IMR-90 (cell line): ENCODE measurements around the gene SUV39H2. TPM values are rescaled to one million over a fixed set of nuclear protein-coding genes. Genes with fewer than 3 reads are reported as not detected.
A peak's percentile ranks its signal among the peaks of the same experiment; 100 is the strongest.

Experiments used
- ATAC-seq: fragments of 200-7000 bp; cut with Tn5 transposase; 2 replicates; pipeline ENCODE4 v1.9.1; 2020; ENCODE audit warnings: low read depth, mild to moderate bottlenecking, moderate library complexity
- BruUV-seq: library from RNA; stranded (reverse); fragments of 400-500 nt; replicated peaks from 2 replicates; lab custom pipeline; 2021; lab: Mats Ljungman, UMichigan
- CTCF ChIA-PET: fragments of 300-600 bp; formaldehyde crosslinking; extraction: SDS; loops from one replicate; lab custom pipeline; 2021; ENCODE audit warnings: antibody characterized with exemption; lab: Yijun Ruan, JAX
- POLR2A ChIA-PET: fragments of 300-600 bp; sonication (Branson Sonifier 250); formaldehyde crosslinking; loops from one replicate; lab custom pipeline; 2022; ENCODE audit warnings: antibody characterized with exemption; ENCODE audit not compliant: unreplicated experiment; lab: Charles Lee
- DNase-seq: peaks from one replicate; pipeline ENCODE4 v3.0.0; 2013
- H2AFZ ChIP-seq: replicated peaks from 2 replicates; pipeline ENCODE3; 2013; ENCODE audit warnings: low read length, mild to moderate bottlenecking; ENCODE audit not compliant: poor library complexity
- H2AK5ac ChIP-seq: 2 replicates; pipeline ENCODE4 v1.6.1; 2013; ENCODE audit warnings: low read depth, low read length, inconsistent platforms
- H2AK9ac ChIP-seq: replicated peaks from 2 replicates; pipeline ENCODE3; 2013; ENCODE audit warnings: mild to moderate bottlenecking, low read depth, low read length, moderate library complexity; ENCODE audit not compliant: poor library complexity
- H2BK120ac ChIP-seq: 2 replicates; pipeline ENCODE4 v1.6.1; 2013; ENCODE audit warnings: low read depth, low read length, inconsistent platforms
- H2BK15ac ChIP-seq: 3 replicates; pipeline ENCODE4 v1.6.1; 2013; ENCODE audit warnings: low read depth, low read length, inconsistent platforms
- H2BK20ac ChIP-seq: 2 replicates; pipeline ENCODE4 v1.6.1; 2013; ENCODE audit warnings: low read depth, mild to moderate bottlenecking, inconsistent platforms, low read length, moderate library complexity
- H2BK5ac ChIP-seq: 2 replicates; pipeline ENCODE4 v1.6.1; 2013; ENCODE audit warnings: mild to moderate bottlenecking, low read depth, low read length, inconsistent platforms; ENCODE audit not compliant: poor library complexity, severe bottlenecking
- H3K14ac ChIP-seq: replicated peaks from 2 replicates; pipeline ENCODE4 v1.6.1; 2013; ENCODE audit warnings: low read depth, low read length, inconsistent platforms
- H3K18ac ChIP-seq: 2 replicates; pipeline ENCODE4 v1.6.1; 2013; ENCODE audit warnings: low read depth, low read length, control low read depth
- H3K23ac ChIP-seq: 2 replicates; pipeline ENCODE4 v1.6.1; 2013; ENCODE audit warnings: low read depth, low read length, inconsistent platforms
- H3K27ac ChIP-seq: 2 replicates; pipeline ENCODE4 v1.5.1; 2013; ENCODE audit warnings: mild to moderate bottlenecking, control low read depth, low read length; ENCODE audit not compliant: insufficient read depth
- H3K27me3 ChIP-seq: 2 replicates; pipeline ENCODE4 v1.6.1; 2013; ENCODE audit warnings: low read length; ENCODE audit not compliant: control insufficient read depth, insufficient read depth
- H3K36me3 ChIP-seq: 2 replicates; pipeline ENCODE4 v1.6.1; 2013; ENCODE audit warnings: low read length, mixed read lengths; ENCODE audit not compliant: control insufficient read depth, insufficient read depth
- H3K4ac ChIP-seq: 2 replicates; pipeline ENCODE4 v1.6.1; 2013; ENCODE audit warnings: low read depth, low read length, inconsistent platforms
- H3K4me1 ChIP-seq: 2 replicates; pipeline ENCODE4 v1.6.1; 2013; ENCODE audit warnings: low read length, mixed read lengths; ENCODE audit not compliant: control insufficient read depth, insufficient read depth
- H3K4me2 ChIP-seq: 2 replicates; pipeline ENCODE4 v1.6.1; 2013; ENCODE audit warnings: low read depth, mild to moderate bottlenecking, control low read depth, low read length, moderate library complexity
- H3K4me3 ChIP-seq: 2 replicates; pipeline ENCODE4 v1.5.1; 2013; ENCODE audit warnings: low read depth, mild to moderate bottlenecking, control low read depth, low read length, moderate library complexity; ENCODE audit not compliant: insufficient read depth
- H3K56ac ChIP-seq: 2 replicates; pipeline ENCODE4 v1.6.1; 2013; ENCODE audit warnings: low read length, inconsistent platforms; ENCODE audit not compliant: insufficient read depth; ENCODE audit errors: extremely low read depth
- H3K79me1 ChIP-seq, 2 experiments: 2 replicates each; pipeline ENCODE4 v1.6.1; 2013; ENCODE audit warnings: low read length in 2 of 2, inconsistent platforms in 1 of 2, low read depth in 1 of 2
- H3K9ac ChIP-seq: 2 replicates; pipeline ENCODE4 v1.6.1; 2013; ENCODE audit warnings: low read depth, low read length, control low read depth
- H3K9me1 ChIP-seq: 2 replicates; pipeline ENCODE4 v1.6.1; 2013; ENCODE audit warnings: low read length, inconsistent platforms; ENCODE audit not compliant: insufficient read depth
- H3K9me3 ChIP-seq: 2 replicates; pipeline ENCODE4 v1.6.1; 2013; ENCODE audit warnings: low read length; ENCODE audit not compliant: control insufficient read depth, insufficient read depth
- H4K20me1 ChIP-seq: 2 replicates; pipeline ENCODE4 v1.6.1; 2013; ENCODE audit warnings: low read length, inconsistent platforms; ENCODE audit not compliant: insufficient read depth
- H4K5ac ChIP-seq: 2 replicates; pipeline ENCODE4 v1.6.1; 2013; ENCODE audit warnings: mild to moderate bottlenecking, low read depth, low read length, control low read depth
- H4K8ac ChIP-seq, 2 experiments: 2 replicates each; pipeline ENCODE4 v1.6.1; 2013; ENCODE audit warnings: low read depth in 2 of 2, low read length in 2 of 2, control low read depth in 1 of 2, inconsistent platforms in 1 of 2
- H4K91ac ChIP-seq: 2 replicates; pipeline ENCODE4 v1.6.1; 2013; ENCODE audit warnings: low read depth, low read length, inconsistent platforms; ENCODE audit not compliant: insufficient read depth
- CEBPB ChIP-seq: IDR thresholded peaks from 2 replicates; pipeline ENCODE4 v1.6.1; 2012; ENCODE audit warnings: low read depth, low read length, improper control_type of control experiment
- ELK1 ChIP-seq: fragments of 150-350 bp; IDR thresholded peaks from 2 replicates; pipeline ENCODE4 v1.6.1; 2016; ENCODE audit warnings: low read depth, mild to moderate bottlenecking, low read length, moderate library complexity, borderline replicate concordance
- WGBS, 2 experiments: methylation state at CpG; one replicate each; pipeline versions ENCODE4 v1.1.5 to v1.1.7; 2013; ENCODE audit warnings: missing lambda C conversion rate in 2 of 2; ENCODE audit not compliant: insufficient read length in 1 of 2; ENCODE audit errors: extremely low coverage in 2 of 2; 5-methylcytosine and 5-hydroxymethylcytosine counted together
- dilution Hi-C: fragments of 300-500 bp; cut with HindIII; formaldehyde crosslinking; loops from one replicate; pipeline ENCODE4 v1.14.3; 2018; ENCODE audit warnings: low sequenced_read_pairs; ENCODE audit not compliant: unreplicated experiment
- in situ Hi-C: fragments of 300-500 bp; cut with MboI; formaldehyde crosslinking; loops from 3 replicates; pipeline ENCODE4 v1.14.3; 2019; ENCODE audit warnings: low sequenced_read_pairs, inconsistent platforms, mixed read lengths
- intact Hi-C: fragments of 100-400 bp; cut with micrococcal nuclease; formaldehyde crosslinking; loops from 2 replicates; pipeline ENCODE4 v1.10.0; 2022
- polyA plus RNA-seq, 3 experiments: library from polyadenylated mRNA; depleted of rRNA; stranded (reverse); fragments of >200 nt; gene quantifications; 2 replicates each; pipeline ENCODE4 v1.2.3, GENCODE V29; 2012; ENCODE audit warnings: low replicate concordance in 1 of 3
- total RNA-seq: library from RNA; depleted of rRNA; stranded (reverse); fragments of >200 nt; gene quantifications from 2 replicates; pipeline ENCODE4 v1.2.3, GENCODE V29; 2012

SUV39H2 gene
- total and polyA plus RNA-seq, 2 of the 4 experiments (the other 2 are of a cell fraction) = 5.3 to 14.5 TPM

- no peak overlapping the region for H3K4me2 ChIP-seq
- no peak overlapping the region for H3K27ac ChIP-seq
- peak overlapping the region; percentile 50; the same call in 1 of the 2 replicates for H3K23ac ChIP-seq
- no peak overlapping the region for H3K18ac ChIP-seq
- peaks cover 12% of the 10 kb centered on the region for H3K4me1 ChIP-seq
- no peak overlapping the region for H2BK5ac ChIP-seq
- no peaks in the 10 kb centered on the region for H3K9me3 ChIP-seq
- no peak overlapping the region for H2BK15ac ChIP-seq
- no peak overlapping the region for H2AFZ ChIP-seq
- POLR2A ChIA-PET = no interaction called here
- no peak overlapping the region for H3K4ac ChIP-seq
- H3K4me3 ChIP-seq = no peak overlapping the region
- H4K91ac ChIP-seq = no peak overlapping the region
- H3K27me3 ChIP-seq = no peaks in the 10 kb centered on the region
- H4K5ac ChIP-seq = no peak overlapping the region
- H3K56ac ChIP-seq = no peak overlapping the region
- BruUV-seq = no TSS peak
- no peak overlapping the region for H2BK120ac ChIP-seq
- H3K79me1 ChIP-seq = peaks cover 30 to 48% of the 10 kb centered on the region in 2 experiments
- no peak overlapping the region for H2BK20ac ChIP-seq
- CTCF ChIA-PET = interaction anchor here (0.6 kb wide), 1 partner anchor 25 kb away, joined by 4 read pairs; no protein-coding TSS in a partner anchor
- no peak for DNase-seq
- TF ChIP-seq CEBPB (peak; percentile 48), ELK1 (no peak)
- no peaks in the 10 kb centered on the region for H3K36me3 ChIP-seq
- in situ Hi-C loops (no loop called here), dilution Hi-C loops (no loop called here), intact Hi-C loops (loop anchor here (10.0 kb wide), 1 partner anchor 229 kb away; no protein-coding TSS in a partner anchor)
- no peak overlapping the region for H2AK5ac ChIP-seq
- H4K20me1 ChIP-seq = peaks cover 9% of the 10 kb centered on the region; the same call in 1 of the 2 replicates
- H2AK9ac ChIP-seq = no peak overlapping the region
- ATAC-seq = no peak
- no peak overlapping the region for H4K8ac ChIP-seq
- no peak overlapping the region for H3K9ac ChIP-seq
- H3K9me1 ChIP-seq = peaks cover 12% of the 10 kb centered on the region
- no peak overlapping the region for H3K14ac ChIP-seq
- 98% methylated on average over 8 of the region's 12 CpGs; no CpG with 5 or more reads in 1 of the 2 experiments for WGBS, 2 experiments
Measured at GRCh38 chr10:14875941-14876340, 2.7 kb upstream of the SUV39H2 start.
